AG04449 (cell line): Measurements from ENCODE around the gene APBA2.
A peak's percentile ranks its signal among the peaks of the same experiment; 100 is the strongest.
"Not testable (repeated sequence)": the region's sequence is repeated elsewhere in the genome, so short reads cannot be mapped to it uniquely, and the experiment has no call there.

ENCODE experiments used
- CTCF ChIA-PET: fragments of 350-600 bp; formaldehyde crosslinking; extraction: SDS; loops from one replicate; lab custom pipeline; 2021; ENCODE audit warnings: antibody characterized with exemption; lab: Yijun Ruan, JAX
- POLR2A ChIA-PET: fragments of 400-600, 350-600 bp; formaldehyde crosslinking; extraction: SDS; loops from one replicate; lab custom pipeline; 2020; ENCODE audit warnings: antibody characterized with exemption, inconsistent platforms; lab: Yijun Ruan, JAX
- DNase-seq: peaks from one replicate; pipeline ENCODE4 v3.0.0-alpha.2; 2010; ENCODE audit warnings: low read depth, low spot score
- H3K4me3 ChIP-seq: 2 replicates; pipeline ENCODE4 v1.5.1; 2011; ENCODE audit warnings: low read depth, mild to moderate bottlenecking, control low read depth, low read length
- CTCF ChIP-seq: IDR thresholded peaks from one replicate; pipeline ENCODE4 v1.5.1; 2011; ENCODE audit warnings: mild to moderate bottlenecking, moderate library complexity, low read length, control low read depth, inconsistent platforms; ENCODE audit not compliant: insufficient read depth; ENCODE audit errors: missing control alignments

Gene APBA2

DNA sequence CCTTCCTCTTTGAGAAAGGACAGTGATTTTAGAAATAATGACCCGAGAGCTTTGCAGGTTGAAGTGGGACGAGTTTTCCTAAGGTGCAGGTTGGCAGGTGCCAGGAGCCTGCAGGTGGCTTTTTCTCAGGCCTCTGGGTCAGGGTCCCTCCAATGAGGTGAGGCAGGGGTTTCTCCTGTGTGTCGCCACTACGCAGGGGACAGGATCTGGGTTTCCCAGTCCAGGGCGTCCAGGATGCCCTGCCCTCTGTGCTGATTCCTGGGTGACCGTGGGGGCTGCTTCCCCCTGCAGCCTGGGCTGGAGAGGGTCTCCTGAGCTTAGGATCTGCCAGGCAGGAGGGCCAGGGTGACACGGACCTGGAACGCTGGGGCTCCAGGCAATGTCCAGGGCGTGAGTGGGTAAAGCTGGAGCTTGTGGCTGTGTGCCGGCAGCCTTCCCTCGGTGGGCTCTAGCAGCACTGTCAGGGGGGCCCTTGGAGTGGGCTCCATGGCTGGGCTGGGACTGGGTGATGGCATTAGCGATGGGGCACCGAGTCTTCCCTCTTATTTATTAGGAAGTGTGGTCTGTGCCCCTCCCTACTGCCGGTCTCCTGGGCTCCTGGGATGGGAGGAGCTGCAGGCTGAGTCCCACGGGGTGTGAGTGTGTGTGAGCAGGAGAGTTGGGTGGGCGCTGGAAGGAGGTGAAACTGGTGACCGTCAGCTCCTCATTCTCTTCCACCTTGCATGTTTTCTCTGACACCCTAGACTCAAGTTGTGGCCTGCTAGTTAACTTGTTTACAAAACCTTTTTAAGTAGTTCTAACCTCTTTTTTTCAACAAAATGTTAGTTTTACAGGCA is 1.8 kb downstream of the APBA2 start:
- no peak for TF ChIP-seq CTCF
- H3K4me3 ChIP-seq, result peak overlapping the region; percentile 63; the same call in 1 of the 2 replicates
- ChIA-PET POLR2A (no interaction called here), CTCF (interaction anchor here (0.9 to 3.8 kb wide), 3 partner anchors 202 to 217 kb away, joined by 3 to 11 read pairs (median 4); no protein-coding TSS in a partner anchor)
- no peak for DNase-seq

DNA sequence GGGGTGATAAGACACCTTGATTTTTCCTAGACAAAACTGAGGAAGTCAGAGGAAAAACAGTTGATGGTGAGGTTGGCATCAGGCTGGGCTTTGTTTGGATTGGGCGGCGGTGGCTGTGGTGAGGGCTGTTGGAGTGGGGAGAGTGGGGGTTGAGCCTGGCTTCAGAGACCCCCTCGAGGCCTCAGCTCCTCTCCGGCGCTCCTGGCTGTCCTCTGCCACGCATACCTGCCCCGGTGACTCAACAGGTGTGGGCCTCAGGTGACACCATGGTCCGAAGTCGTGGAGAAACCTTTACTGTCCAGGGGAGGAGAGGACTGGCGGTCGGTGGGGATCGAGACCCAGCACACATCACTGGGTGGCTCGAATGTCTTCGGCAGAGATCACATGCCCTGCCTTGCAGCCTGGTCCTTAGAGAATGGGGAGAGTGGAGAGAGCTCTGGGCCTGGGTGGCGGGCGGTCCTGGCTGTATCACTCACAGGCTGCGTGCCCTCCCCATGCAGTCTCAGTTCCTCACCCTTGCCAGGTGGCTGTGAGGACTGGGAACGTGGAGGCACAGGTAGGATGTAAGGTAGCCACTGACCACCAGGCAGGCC is 2.6 kb downstream of the APBA2 start:
- CTCF ChIA-PET, result interaction anchor here (0.9 to 3.8 kb wide), 2 partner anchors 201 to 214 kb away, joined by 3 to 11 read pairs; no protein-coding TSS in a partner anchor
- POLR2A ChIA-PET, result no interaction called here
- TF ChIP-seq CTCF, result no peak
- no peak for DNase-seq
- H3K4me3 ChIP-seq, result no peak overlapping the region

GRCh38 chr15:28888900-28889299 is 3.1 kb downstream of the APBA2 start:
- ChIA-PET CTCF (interaction anchor here (0.9 to 3.8 kb wide), 2 partner anchors 201 to 213 kb away, joined by 3 to 11 read pairs; no protein-coding TSS in a partner anchor), POLR2A (no interaction called here)
- no peak for TF ChIP-seq CTCF

DNA sequence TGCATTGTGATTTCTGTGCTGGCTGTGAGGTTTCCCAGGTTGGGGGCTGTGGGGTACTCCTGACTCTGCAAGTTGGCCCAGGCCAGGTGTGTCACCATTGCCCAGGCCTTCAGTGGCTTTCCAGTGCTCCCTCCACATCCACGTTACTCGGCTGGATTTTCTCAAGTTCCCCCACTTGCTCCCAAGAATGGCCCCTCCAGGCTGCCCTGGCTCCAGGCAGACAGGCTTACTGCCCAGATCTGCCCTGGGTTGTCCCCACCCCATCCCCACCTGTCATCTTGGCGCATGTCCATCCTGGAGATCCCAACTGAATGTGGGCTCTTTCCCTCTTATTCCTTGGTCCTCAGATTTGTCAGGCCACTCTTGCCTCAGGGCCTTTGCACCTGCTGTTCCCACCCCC is 3.6 kb downstream of the APBA2 start:
- ChIA-PET CTCF (no interaction called here), POLR2A (no interaction called here)
- H3K4me3 ChIP-seq, result no peak overlapping the region
- no peak for DNase-seq
- no peak for TF ChIP-seq CTCF

More at GRCh38 chr15:28888900-28889299, 3.1 kb downstream of the APBA2 start:
- H3K4me3 ChIP-seq, result no peak overlapping the region
- DNase-seq, result no peak

GRCh38 chr15:28889871-28890270 is 4.1 kb downstream of the APBA2 start:
- H3K4me3 ChIP-seq, CTCF ChIA-PET, DNase-seq, POLR2A ChIA-PET: not testable (repeated sequence)

DNA sequence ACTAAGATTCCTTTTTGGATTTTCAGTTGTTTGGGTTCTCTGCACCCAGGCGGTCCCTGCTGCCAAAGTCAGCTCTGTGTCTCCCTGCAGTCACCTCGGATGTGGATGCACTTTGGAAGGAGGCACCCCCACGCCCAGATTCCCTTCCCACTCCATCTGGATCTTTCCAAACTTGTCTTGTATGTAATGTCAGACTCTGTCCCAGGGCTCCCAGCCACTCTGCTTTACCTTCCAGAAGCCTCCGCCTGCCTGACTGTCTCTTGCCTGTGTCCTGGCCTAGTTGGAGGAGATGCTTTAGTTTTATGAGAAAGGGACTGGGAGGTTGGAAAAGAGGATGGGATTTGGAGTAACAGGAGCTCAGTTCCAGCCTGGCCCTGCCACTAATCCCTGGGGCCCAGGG is 4.5 kb downstream of the APBA2 start:
- CTCF ChIA-PET, result interaction anchor here (1.8 kb wide), 1 partner anchor 212 kb away, joined by 4 read pairs; no protein-coding TSS in a partner anchor
- POLR2A ChIA-PET, DNase-seq, H3K4me3 ChIP-seq: not testable (repeated sequence)
